CD4-positive, alpha-beta T cell treated with Interleukin-4 for 4 hours (primary cell): ENCODE measurements around the gene UGGT1.

Experiments used
- DNase-seq: peaks from one replicate; pipeline ENCODE4 v3.0.0-alpha.2; 2020

Gene UGGT1

GRCh38 chr2:128227862-128228261 lies 136.9 kb downstream of the UGGT1 start:
- no peak for DNase-seq

GRCh38 chr2:128228894-128229293 lies 137.9 kb downstream of the UGGT1 start:
- no peak for DNase-seq

DNA sequence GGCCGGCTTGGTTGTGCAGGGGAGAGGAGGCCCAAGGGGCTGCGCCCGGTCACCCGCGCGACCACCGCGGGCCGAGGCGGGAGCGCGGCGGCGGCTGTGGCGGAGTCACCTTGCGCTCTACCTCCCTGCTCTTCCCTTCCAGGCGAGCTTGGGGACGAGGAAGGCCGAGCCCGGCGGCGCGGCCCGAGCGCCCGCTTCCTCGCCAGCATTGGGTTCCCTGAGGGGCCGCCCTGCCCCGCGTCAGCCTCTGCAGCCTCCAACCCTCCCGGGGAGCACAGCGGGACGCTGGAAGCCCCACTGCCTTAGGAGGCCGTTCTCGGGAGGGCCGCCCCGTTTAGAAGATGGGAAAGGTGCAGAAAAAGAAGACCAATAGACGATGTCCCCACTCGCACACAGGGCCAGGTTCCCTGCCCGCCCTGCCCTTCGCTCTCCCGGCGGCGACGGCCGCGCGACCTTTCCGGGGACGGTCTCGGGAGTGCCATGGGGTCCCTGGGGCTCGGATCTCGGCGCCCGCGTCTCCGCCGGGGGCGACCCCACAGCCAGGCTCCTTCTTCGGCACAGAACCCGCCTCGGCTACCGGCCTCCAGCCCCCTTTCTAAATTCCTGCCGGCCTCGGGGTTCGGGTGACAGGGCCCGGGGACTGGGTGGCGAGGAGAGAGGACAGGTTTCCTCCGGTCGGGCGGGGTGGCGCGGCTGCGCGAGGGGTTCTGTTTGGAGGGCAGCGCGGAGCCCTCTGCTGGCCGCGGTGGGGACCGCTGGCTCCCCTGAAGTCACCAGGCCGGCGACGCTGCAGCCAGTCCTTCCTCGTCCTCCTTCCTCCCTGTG lies 142.2 kb downstream of the UGGT1 start:
- DNase-seq, result peak; percentile 73

- DNase-seq, result no peak
These were observed 142.9 kb downstream of the UGGT1 start for GRCh38 chr2:128233790-128234395.

DNA sequence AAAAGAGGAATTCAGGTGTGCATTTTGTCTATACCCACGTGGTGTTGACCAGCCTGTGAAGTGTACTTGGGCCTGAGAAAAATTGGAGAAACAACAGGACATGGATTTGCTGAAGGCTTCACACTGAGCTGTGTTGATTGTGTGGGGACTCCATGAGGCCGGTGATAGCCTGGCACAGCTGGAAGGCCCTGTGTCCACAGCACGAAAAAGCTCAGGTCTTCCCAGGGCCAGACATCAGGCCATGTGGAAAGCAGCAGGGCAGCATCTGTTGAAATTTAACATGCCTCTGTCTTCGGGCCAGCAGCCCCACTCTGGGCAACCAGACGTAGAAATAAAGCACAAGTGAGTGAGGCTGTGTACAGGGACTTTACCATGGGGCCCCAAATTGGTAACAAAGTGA lies 143.6 kb downstream of the UGGT1 start:
- no peak for DNase-seq

DNA sequence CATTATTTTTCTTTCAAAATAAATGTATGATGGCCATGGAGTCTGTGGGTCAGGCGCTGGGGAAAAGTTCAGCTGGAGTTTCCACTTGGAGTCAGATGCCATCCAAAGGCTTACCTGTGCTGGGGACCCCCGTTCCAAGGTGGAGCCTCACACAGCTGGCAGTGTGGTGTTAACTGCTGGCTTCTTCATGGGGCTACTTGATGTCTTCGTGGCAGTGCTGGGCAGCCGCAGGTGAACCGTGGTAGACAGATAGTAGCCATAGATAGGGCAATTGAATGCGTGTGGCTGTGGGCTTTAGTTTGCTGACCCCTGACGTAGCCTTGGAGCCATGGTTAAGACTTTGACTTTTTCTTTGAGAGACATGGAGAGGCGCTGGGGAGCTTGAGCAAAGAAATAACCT lies 144.6 kb downstream of the UGGT1 start:
- no peak for DNase-seq

DNA sequence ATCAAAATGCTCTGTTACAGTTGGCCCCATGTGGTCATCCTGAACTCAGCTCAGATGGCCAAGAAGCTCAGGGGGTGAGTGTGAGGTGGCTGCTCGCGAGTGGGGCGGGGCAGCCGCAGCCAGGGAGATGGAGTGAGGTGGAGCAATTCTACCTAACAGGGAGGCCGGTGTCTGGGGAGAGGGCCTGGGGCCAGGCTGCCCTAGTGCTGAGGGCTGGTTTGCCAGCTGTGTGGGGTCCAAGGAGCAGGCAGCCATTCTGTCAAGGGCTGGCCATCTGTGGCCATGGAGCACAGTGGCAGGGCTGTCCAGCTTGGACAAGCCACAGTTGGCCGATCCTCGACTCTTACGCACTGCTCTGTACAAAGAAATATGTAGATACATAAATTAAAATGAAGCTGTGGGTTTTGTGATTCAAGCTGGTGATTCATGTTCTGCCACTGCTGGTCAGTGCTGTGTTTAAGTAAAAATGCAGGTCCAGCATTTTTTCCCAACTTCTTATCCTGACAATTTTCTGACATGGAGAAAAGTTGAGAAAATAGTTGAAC lies 145.6 kb downstream of the UGGT1 start:
- DNase-seq, result no peak

DNA sequence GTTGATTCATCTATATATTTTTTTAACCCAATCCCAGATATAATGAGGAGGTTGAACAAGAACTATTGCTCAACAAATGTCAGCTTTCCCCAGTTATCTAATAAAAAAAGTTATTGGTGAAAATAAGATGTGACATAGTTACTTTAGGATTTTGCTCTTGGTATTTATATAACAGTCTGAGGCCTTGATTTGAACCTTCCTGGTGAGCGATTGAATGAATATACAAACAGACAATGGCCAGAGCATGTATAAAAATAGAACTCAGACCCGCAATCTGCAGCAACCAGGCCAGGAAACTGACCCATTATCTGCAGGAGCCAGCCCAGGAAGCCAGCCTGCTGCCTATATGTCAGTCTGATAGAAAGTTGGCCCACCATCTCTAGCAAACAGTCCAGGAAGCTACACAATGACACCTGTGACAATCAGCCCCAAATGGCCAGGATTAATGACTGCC lies 146.1 kb downstream of the UGGT1 start:
- DNase-seq, result no peak

GRCh38 chr2:128237911-128238697 lies 147.1 kb downstream of the UGGT1 start:
- no peak for DNase-seq

DNA sequence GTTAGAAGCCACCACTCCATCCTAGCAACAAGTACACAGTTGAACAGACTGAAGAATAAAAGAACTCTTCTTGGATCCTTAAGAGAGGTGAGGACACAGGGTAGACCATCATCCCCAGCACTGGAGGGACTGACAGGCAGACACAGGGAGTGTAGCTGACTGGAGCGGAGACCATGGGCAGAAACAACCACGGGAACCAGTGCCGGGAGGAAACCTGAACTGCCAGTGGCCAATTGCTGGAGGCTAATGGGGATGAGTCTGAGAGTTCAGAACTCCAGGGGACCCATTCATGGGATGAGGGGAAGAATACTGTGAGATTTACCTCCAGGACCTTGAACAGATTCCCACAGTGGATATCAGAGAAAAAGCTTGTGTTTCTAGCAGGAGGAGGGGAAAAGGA lies 150.9 kb downstream of the UGGT1 start:
- DNase-seq, result no peak
